ENCODE data around the gene TOX2.

GRCh38 chr20:44066645-44067606, 152.3 kb downstream of the TOX2 start:
- TF ChIP-seq SP1 (IDR thresholded peaks at IDR 0.05) (no peak), FOXM1 (IDR thresholded peaks at IDR 0.05; ENCODE audit: borderline replicate concordance) (no peak), SUZ12 (IDR thresholded peaks at IDR 0.05) (no peak)
